H1 (cell line): Measurements from ENCODE around the gene ILK. TPM values are rescaled to one million over a fixed set of nuclear protein-coding genes. Genes with fewer than 3 reads are reported as not detected.

Experiments
- CHD7 ChIP-seq: fragments of 300-600 bp; sonication (generic); IDR thresholded peaks from 2 replicates; pipeline ENCODE4 v1.7.1; 2012; ENCODE audit warnings: low read length, moderate library complexity, mild to moderate bottlenecking, inconsistent platforms; ENCODE audit not compliant: insufficient replicate concordance
- CREB1 ChIP-seq: IDR thresholded peaks from 2 replicates; pipeline ENCODE4 v1.6.1; 2012; ENCODE audit warnings: inconsistent platforms
- KDM5A ChIP-seq: fragments of 200-600 bp; IDR thresholded peaks from 2 replicates; pipeline ENCODE4 v1.7.1; 2012; ENCODE audit warnings: mild to moderate bottlenecking, low read length, inconsistent platforms, mixed read lengths
- POU5F1 ChIP-seq: IDR thresholded peaks from 2 replicates; pipeline ENCODE4 v1.6.1; 2011; ENCODE audit warnings: low read depth, mild to moderate bottlenecking, low read length, moderate library complexity
- SAP30 ChIP-seq: fragments of 300-600 bp; sonication (generic); IDR thresholded peaks from 2 replicates; pipeline ENCODE4 v1.7.1; 2012; ENCODE audit warnings: low read length, moderate library complexity, mild to moderate bottlenecking, inconsistent platforms; ENCODE audit not compliant: insufficient read depth, insufficient replicate concordance
- TBP ChIP-seq: IDR thresholded peaks from 2 replicates; pipeline ENCODE4 v1.6.1; 2011; ENCODE audit warnings: low read depth, low read length, improper control_type of control experiment
- polyA plus RNA-seq, 7 experiments: library from polyadenylated mRNA; depleted of rRNA in 3 of 7; stranded (reverse) in 5 of 7; unstranded in 2 of 7; fragments of >200 nt in 5 of 7; fragments of 200-250 nt in 2 of 7; gene quantifications; 1 replicate in 5 of 7; 2 replicates in 1 of 7; 4 replicates in 1 of 7; pipeline versions ENCODE4 v1.2.1 to v1.2.3, GENCODE V29; 2011 to 2013; ENCODE audit warnings: missing spikeins in 2 of 7, mixed read lengths in 2 of 7
- total RNA-seq: library from RNA; stranded (reverse); fragmentation: NEBNext Ultra II Directional; extraction: Animal tissue kit (Norgen Biotek cat#: 25700); gene quantifications from 2 replicates; pipeline ENCODE4 v1.2.1, GENCODE V29; 2021
- TF ChIP-seq, protein P1 (sequence below), 3 experiments: IDR thresholded peaks; 1 replicate in 2 of 3; 2 replicates in 1 of 3; pipeline versions ENCODE4 v1.5.1 to v1.6.1; 2011; ENCODE audit warnings: low read length in 3 of 3, mild to moderate bottlenecking in 3 of 3, inconsistent platforms in 2 of 3, low read depth in 1 of 3, moderate library complexity in 1 of 3; ENCODE audit not compliant: insufficient read depth in 1 of 3; ENCODE audit errors: control extremely low read depth in 1 of 3

The ILK gene
- total and polyA plus RNA-seq, 2 of the 8 experiments (the other 6 are each of a cell fraction or from before 2014, with no cell fraction given) = 91.4 to 132 TPM

GRCh38 chr11:6622261-6623171, 18.9 kb downstream of the ILK start (continued):
- TF ChIP-seq CHD7 = no peak
- no peak for TF ChIP-seq SAP30
- TF ChIP-seq KDM5A = no peak
- TF ChIP-seq, protein P1, sequence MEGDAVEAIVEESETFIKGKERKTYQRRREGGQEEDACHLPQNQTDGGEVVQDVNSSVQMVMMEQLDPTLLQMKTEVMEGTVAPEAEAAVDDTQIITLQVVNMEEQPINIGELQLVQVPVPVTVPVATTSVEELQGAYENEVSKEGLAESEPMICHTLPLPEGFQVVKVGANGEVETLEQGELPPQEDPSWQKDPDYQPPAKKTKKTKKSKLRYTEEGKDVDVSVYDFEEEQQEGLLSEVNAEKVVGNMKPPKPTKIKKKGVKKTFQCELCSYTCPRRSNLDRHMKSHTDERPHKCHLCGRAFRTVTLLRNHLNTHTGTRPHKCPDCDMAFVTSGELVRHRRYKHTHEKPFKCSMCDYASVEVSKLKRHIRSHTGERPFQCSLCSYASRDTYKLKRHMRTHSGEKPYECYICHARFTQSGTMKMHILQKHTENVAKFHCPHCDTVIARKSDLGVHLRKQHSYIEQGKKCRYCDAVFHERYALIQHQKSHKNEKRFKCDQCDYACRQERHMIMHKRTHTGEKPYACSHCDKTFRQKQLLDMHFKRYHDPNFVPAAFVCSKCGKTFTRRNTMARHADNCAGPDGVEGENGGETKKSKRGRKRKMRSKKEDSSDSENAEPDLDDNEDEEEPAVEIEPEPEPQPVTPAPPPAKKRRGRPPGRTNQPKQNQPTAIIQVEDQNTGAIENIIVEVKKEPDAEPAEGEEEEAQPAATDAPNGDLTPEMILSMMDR (IDR thresholded peaks at IDR 0.05; ENCODE audit: control extremely low read depth in 1 of 3, insufficient read depth in 1 of 3, low read depth in 1 of 3, low read length in 3 of 3) = no peak
- TF ChIP-seq TBP = no peak
- TF ChIP-seq POU5F1 = no peak
- no peak for TF ChIP-seq CREB1
